K562 (cell line): ENCODE data around the gene MAP1LC3B2. TPM values are rescaled to one million over a fixed set of nuclear protein-coding genes. Genes with fewer than 3 reads are reported as not detected.

Source experiments
- L3MBTL2 ChIP-seq: fragments of 450-650 bp; IDR thresholded peaks from 2 replicates; pipeline ENCODE4 v1.6.1; 2016; ENCODE audit warnings: mild to moderate bottlenecking, moderate library complexity
- MAZ ChIP-seq, 2 experiments: fragments of 450-650 bp in 1 of 2; sonication (generic) in 1 of 2; formaldehyde crosslinking; IDR thresholded peaks in 1 of 2; conservative IDR thresholded peaks in 1 of 2; 2 replicates each; pipeline versions ENCODE4 v1.4.0 to v1.5.0; 2020; ENCODE audit warnings: mild to moderate bottlenecking in 1 of 2, missing genetic modification reagents in 1 of 2
- NBN ChIP-seq: fragments of 450-650 bp; IDR thresholded peaks from 2 replicates; pipeline ENCODE4 v1.6.1; 2016; ENCODE audit warnings: low read depth, mild to moderate bottlenecking
- POLR2A ChIP-seq: fragments of 450-650 bp; conservative IDR thresholded peaks from 2 replicates; pipeline ENCODE4 v1.6.1; 2016
- polyA plus RNA-seq, 8 experiments: library from polyadenylated mRNA; depleted of rRNA in 4 of 8; stranded (reverse) in 5 of 8; unstranded in 3 of 8; fragments of >200 nt; fragmentation: Nextera tagmentation in 2 of 8; fragmentation: Illumina TruSeq in 1 of 8; extraction: Ambion mirVana in 2 of 8; extraction: Trizol in 1 of 8; gene quantifications; 2 replicates each; pipeline versions ENCODE4 v1.2.1 to v1.2.3, GENCODE V29; 2011 to 2014; ENCODE audit warnings: inconsistent platforms in 1 of 8, missing spikeins in 1 of 8
- total RNA-seq, 7 experiments: library from RNA; depleted of rRNA in 6 of 7; stranded (reverse); fragments of >200 nt in 6 of 7; fragmentation: Illumina TruSeq in 2 of 7; extraction: Trizol in 2 of 7; gene quantifications; 2 replicates each; pipeline versions ENCODE4 v1.2.1 to v1.2.3, GENCODE V29; 2011 to 2021; ENCODE audit warnings: low replicate concordance in 1 of 7
- TF ChIP-seq, protein P1 (sequence below): fragments of 450-650 bp; IDR thresholded peaks from 2 replicates; pipeline ENCODE4 v1.6.1; 2016; ENCODE audit warnings: mild to moderate bottlenecking, moderate library complexity
- TF ChIP-seq, protein P2 (sequence below), 2 experiments: fragments of 450-650 bp; conservative IDR thresholded peaks; 2 replicates each; pipeline ENCODE4 v1.6.1; 2017; ENCODE audit warnings: mild to moderate bottlenecking in 2 of 2, moderate library complexity in 2 of 2

Gene MAP1LC3B2
- total and polyA plus RNA-seq, 9 of the 15 experiments (the other 6 are each of a cell fraction or from before 2014, with no cell fraction given) = 0.53 to 2.8 (median 0.76) TPM; not detected in 2

DNA sequence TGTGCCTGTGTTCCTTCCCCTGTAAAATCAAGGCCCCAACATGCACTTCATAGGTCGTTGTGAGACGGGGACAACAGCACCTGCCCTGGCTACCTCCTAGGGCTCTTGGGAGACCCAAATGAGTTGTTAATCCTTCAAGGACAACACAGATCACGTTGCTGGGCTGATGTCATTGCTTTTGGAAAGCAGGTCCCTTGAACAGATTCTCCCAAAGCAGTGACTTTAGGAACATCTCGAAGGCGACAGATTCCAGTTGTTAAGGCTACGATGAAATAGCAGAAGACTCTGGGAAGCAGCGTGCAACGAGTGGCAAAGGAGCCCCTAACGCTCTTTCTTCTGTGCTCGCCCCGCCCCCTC lies 26.2 kb upstream of the MAP1LC3B2 start (continued):
- TF ChIP-seq, protein P1, sequence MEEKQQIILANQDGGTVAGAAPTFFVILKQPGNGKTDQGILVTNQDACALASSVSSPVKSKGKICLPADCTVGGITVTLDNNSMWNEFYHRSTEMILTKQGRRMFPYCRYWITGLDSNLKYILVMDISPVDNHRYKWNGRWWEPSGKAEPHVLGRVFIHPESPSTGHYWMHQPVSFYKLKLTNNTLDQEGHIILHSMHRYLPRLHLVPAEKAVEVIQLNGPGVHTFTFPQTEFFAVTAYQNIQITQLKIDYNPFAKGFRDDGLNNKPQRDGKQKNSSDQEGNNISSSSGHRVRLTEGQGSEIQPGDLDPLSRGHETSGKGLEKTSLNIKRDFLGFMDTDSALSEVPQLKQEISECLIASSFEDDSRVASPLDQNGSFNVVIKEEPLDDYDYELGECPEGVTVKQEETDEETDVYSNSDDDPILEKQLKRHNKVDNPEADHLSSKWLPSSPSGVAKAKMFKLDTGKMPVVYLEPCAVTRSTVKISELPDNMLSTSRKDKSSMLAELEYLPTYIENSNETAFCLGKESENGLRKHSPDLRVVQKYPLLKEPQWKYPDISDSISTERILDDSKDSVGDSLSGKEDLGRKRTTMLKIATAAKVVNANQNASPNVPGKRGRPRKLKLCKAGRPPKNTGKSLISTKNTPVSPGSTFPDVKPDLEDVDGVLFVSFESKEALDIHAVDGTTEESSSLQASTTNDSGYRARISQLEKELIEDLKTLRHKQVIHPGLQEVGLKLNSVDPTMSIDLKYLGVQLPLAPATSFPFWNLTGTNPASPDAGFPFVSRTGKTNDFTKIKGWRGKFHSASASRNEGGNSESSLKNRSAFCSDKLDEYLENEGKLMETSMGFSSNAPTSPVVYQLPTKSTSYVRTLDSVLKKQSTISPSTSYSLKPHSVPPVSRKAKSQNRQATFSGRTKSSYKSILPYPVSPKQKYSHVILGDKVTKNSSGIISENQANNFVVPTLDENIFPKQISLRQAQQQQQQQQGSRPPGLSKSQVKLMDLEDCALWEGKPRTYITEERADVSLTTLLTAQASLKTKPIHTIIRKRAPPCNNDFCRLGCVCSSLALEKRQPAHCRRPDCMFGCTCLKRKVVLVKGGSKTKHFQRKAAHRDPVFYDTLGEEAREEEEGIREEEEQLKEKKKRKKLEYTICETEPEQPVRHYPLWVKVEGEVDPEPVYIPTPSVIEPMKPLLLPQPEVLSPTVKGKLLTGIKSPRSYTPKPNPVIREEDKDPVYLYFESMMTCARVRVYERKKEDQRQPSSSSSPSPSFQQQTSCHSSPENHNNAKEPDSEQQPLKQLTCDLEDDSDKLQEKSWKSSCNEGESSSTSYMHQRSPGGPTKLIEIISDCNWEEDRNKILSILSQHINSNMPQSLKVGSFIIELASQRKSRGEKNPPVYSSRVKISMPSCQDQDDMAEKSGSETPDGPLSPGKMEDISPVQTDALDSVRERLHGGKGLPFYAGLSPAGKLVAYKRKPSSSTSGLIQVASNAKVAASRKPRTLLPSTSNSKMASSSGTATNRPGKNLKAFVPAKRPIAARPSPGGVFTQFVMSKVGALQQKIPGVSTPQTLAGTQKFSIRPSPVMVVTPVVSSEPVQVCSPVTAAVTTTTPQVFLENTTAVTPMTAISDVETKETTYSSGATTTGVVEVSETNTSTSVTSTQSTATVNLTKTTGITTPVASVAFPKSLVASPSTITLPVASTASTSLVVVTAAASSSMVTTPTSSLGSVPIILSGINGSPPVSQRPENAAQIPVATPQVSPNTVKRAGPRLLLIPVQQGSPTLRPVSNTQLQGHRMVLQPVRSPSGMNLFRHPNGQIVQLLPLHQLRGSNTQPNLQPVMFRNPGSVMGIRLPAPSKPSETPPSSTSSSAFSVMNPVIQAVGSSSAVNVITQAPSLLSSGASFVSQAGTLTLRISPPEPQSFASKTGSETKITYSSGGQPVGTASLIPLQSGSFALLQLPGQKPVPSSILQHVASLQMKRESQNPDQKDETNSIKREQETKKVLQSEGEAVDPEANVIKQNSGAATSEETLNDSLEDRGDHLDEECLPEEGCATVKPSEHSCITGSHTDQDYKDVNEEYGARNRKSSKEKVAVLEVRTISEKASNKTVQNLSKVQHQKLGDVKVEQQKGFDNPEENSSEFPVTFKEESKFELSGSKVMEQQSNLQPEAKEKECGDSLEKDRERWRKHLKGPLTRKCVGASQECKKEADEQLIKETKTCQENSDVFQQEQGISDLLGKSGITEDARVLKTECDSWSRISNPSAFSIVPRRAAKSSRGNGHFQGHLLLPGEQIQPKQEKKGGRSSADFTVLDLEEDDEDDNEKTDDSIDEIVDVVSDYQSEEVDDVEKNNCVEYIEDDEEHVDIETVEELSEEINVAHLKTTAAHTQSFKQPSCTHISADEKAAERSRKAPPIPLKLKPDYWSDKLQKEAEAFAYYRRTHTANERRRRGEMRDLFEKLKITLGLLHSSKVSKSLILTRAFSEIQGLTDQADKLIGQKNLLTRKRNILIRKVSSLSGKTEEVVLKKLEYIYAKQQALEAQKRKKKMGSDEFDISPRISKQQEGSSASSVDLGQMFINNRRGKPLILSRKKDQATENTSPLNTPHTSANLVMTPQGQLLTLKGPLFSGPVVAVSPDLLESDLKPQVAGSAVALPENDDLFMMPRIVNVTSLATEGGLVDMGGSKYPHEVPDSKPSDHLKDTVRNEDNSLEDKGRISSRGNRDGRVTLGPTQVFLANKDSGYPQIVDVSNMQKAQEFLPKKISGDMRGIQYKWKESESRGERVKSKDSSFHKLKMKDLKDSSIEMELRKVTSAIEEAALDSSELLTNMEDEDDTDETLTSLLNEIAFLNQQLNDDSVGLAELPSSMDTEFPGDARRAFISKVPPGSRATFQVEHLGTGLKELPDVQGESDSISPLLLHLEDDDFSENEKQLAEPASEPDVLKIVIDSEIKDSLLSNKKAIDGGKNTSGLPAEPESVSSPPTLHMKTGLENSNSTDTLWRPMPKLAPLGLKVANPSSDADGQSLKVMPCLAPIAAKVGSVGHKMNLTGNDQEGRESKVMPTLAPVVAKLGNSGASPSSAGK = peak; percentile 51; the same call in 1 of the 2 replicates
- TF ChIP-seq NBN (no peak), POLR2A (no peak), L3MBTL2 (0 out of 2 replicates have a peak, but pooled peaks have one; percentile 29), MAZ (CRISPR knock-in tag; conservative IDR thresholded peaks at IDR 0.05 in 1 of 2, IDR thresholded peaks at IDR 0.05 in 1 of 2) (0 out of 4 replicates have a peak, but pooled peaks of 1 of the 2 experiments have one; percentile 49)
- TF ChIP-seq, protein P2, sequence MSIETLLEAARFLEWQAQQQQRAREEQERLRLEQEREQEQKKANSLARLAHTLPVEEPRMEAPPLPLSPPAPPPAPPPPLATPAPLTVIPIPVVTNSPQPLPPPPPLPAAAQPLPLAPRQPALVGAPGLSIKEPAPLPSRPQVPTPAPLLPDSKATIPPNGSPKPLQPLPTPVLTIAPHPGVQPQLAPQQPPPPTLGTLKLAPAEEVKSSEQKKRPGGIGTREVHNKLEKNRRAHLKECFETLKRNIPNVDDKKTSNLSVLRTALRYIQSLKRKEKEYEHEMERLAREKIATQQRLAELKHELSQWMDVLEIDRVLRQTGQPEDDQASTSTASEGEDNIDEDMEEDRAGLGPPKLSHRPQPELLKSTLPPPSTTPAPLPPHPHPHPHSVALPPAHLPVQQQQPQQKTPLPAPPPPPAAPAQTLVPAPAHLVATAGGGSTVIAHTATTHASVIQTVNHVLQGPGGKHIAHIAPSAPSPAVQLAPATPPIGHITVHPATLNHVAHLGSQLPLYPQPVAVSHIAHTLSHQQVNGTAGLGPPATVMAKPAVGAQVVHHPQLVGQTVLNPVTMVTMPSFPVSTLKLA (conservative IDR thresholded peaks at IDR 0.05) = peak in 1 of 2 experiments; percentile 54; a peak in 2 of 4 replicates
